Ascending aorta (tissue), 2 donors: ENCODE results near the gene SHISA9. TPM values are rescaled to one million over a fixed set of nuclear protein-coding genes. Genes with fewer than 3 reads are reported as not detected.

Experiments used
- DNase-seq, 2 donors: peaks; one replicate each; pipeline ENCODE4 v3.0.0-alpha.2; 2019; ENCODE audit warnings: low spot score in 2 of 2
- H3K27ac ChIP-seq, 2 donors: fragments of 200-600 bp; sonication (generic); one replicate each; pipeline ENCODE4 v1.5.1; 2016 to 2017; ENCODE audit warnings: mild to moderate bottlenecking in 1 of 2
- H3K27me3 ChIP-seq: fragments of 200-600 bp; sonication (generic); one replicate; pipeline ENCODE4 v1.5.1; 2017
- H3K36me3 ChIP-seq, 2 donors: fragments of 200-600 bp; sonication (generic); one replicate each; pipeline ENCODE4 v1.5.1; 2016
- H3K4me1 ChIP-seq, 2 donors: fragments of 200-600 bp; sonication (generic); one replicate each; pipeline ENCODE4 v1.5.1; 2016 to 2017; ENCODE audit warnings: mild to moderate bottlenecking in 1 of 2
- H3K4me3 ChIP-seq, 2 donors: fragments of 200-600 bp; sonication (generic); one replicate each; pipeline ENCODE4 v1.5.1; 2016 to 2017; ENCODE audit warnings: mild to moderate bottlenecking in 1 of 2
- H3K9me3 ChIP-seq, 2 donors: fragments of 200-600 bp; sonication (generic); one replicate each; pipeline ENCODE4 v1.5.1; 2016
- intact Hi-C: fragments of 100-400 bp; cut with DNase I; formaldehyde crosslinking; loops from one replicate; pipeline ENCODE4 v1.15.1; 2023
- total RNA-seq: library from RNA; depleted of rRNA; stranded (reverse); fragments of >200 nt; gene quantifications from one replicate; pipeline ENCODE4 v1.1.0, GENCODE V29; 2016
- TF ChIP-seq, protein P1 (sequence below), 3 experiments: fragments of 200-600 bp in 2 of 3; fragments of 450-650 bp in 1 of 3; sonication (generic) in 2 of 3; IDR thresholded peaks; one replicate each; pipeline ENCODE4 v1.5.1; 2016 to 2019; ENCODE audit warnings: antibody characterized with exemption in 3 of 3, mild to moderate bottlenecking in 1 of 3, moderate library complexity in 1 of 3

Gene SHISA9
- total RNA-seq, 1 donor from 2014 or later, result 8.9 TPM

DNA sequence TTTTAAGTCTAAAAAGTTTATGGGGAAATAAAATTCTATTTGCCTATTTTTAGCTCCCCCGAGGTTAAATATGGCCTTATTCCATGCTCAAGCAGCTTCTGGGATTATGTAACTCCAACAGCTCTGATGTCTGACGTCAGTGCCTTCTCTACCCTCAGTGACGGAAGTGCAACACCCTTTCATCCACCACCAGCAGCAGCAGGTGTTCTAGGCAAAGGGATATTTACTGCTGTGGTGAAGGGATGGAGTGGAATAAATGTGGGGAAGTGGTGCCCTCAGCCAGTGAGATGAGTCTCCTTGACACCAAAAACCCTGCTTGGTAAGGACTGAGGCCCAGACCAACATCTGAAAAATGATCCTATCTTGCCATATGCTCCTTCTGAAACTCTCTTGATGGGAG, 247.4 kb downstream of the SHISA9 start:
- TF ChIP-seq, protein P1, sequence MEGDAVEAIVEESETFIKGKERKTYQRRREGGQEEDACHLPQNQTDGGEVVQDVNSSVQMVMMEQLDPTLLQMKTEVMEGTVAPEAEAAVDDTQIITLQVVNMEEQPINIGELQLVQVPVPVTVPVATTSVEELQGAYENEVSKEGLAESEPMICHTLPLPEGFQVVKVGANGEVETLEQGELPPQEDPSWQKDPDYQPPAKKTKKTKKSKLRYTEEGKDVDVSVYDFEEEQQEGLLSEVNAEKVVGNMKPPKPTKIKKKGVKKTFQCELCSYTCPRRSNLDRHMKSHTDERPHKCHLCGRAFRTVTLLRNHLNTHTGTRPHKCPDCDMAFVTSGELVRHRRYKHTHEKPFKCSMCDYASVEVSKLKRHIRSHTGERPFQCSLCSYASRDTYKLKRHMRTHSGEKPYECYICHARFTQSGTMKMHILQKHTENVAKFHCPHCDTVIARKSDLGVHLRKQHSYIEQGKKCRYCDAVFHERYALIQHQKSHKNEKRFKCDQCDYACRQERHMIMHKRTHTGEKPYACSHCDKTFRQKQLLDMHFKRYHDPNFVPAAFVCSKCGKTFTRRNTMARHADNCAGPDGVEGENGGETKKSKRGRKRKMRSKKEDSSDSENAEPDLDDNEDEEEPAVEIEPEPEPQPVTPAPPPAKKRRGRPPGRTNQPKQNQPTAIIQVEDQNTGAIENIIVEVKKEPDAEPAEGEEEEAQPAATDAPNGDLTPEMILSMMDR (IDR thresholded peaks at IDR 0.05), result no peak
- no peak overlapping the region for H3K27ac ChIP-seq
- intact Hi-C loops, result no loop called here

DNA sequence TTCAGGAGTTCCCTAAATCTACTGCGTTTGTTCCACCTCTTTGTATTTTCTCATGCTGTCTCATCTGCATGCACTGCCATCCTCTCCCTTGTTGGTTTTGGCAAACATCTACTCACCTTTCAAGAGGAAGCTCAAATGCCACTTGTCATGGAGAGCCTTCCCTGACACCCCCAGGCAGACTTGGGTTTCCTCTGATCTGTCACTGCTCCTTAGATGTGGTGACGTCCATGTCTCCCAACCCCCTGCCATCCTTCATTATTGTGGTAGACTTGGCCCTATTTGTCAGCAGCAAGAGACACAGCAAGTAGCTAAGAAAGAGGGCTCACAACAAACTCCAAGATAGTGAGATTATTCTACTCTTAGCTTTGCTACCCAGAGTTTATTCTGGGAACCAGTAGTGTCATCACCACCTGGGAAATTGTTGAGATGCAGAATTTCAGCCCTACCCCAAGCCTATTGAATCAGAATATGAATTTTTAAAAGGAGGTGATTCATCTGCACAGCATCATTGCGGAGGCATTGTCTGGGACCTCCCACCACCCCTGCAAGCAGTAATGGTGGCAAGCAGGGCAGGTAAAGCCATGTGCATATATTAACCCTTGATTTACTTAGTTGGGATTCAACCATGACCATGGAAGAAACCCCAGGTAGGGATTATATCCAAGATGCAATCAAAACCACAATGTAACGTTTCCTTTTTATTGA, 248.9 kb downstream of the SHISA9 start:
- no peak overlapping the region for H3K4me3 ChIP-seq
- intact Hi-C loops, result no loop called here
- no peaks in the 10 kb centered on the region for H3K27me3 ChIP-seq
- TF ChIP-seq, protein P1 (IDR thresholded peaks at IDR 0.05), result no peak
- H3K27ac ChIP-seq, result no peak overlapping the region
- no peaks in the 10 kb centered on the region for H3K36me3 ChIP-seq
- no peaks in the 10 kb centered on the region for H3K9me3 ChIP-seq
- H3K4me1 ChIP-seq, result no peaks in the 10 kb centered on the region
- no peak for DNase-seq

More for the DNA sequence above, 247.4 kb downstream of the SHISA9 start:
- Histone ChIP-seq H3K9me3 (no peaks in the 10 kb centered on the region), H3K4me3 (no peak overlapping the region), H3K36me3 (no peaks in the 10 kb centered on the region), H3K4me1 (no peaks in the 10 kb centered on the region), H3K27me3 (no peaks in the 10 kb centered on the region)
- no peak for DNase-seq

DNA sequence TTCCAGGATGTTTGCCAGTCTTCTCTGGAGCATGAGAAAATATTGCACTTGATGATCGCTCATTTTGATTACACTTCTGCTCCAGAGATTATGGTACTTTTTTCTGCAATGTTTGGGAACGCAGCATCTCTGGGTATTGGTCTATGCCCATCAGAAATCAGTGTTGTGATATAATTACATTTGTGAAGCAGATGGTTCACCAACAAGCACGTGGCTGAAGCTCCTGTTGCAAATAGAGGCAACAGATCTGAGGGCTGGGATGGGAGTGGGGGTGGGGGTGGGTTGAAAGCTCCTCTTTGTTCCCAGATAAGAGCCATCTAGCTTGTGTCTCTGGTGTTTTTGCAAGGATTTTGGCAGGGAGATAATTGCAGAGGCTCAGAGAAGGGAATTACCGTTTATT, 252.3 kb downstream of the SHISA9 start:
- Histone ChIP-seq H3K36me3 (no peaks in the 10 kb centered on the region), H3K27ac (no peak overlapping the region), H3K27me3 (no peaks in the 10 kb centered on the region), H3K4me3 (no peak overlapping the region), H3K9me3 (no peaks in the 10 kb centered on the region), H3K4me1 (no peaks in the 10 kb centered on the region)
- intact Hi-C loops, result no loop called here
- DNase-seq, result no peak
- TF ChIP-seq, protein P1 (IDR thresholded peaks at IDR 0.05), result no peak

DNA sequence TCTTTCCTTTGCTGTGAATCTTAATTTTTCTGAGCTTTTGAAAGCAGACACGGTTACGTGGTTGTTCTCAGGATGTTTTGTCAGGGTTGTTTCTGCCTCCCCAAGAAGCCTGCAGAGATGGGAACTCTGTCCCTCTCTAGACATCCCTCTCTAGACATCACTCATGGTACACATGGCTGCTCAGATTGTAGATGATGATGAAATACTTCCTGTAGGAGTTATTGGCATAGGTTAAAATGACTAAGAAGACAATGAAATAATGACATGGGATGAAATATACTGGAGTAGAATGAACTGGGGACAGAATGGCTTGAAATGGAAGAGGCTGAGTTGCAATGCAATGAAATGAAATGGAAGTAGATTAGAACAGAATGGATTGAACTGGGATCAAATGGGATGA, 253.4 kb downstream of the SHISA9 start:
- no peak overlapping the region for H3K27ac ChIP-seq
- TF ChIP-seq, protein P1 (IDR thresholded peaks at IDR 0.05), result no peak

DNA sequence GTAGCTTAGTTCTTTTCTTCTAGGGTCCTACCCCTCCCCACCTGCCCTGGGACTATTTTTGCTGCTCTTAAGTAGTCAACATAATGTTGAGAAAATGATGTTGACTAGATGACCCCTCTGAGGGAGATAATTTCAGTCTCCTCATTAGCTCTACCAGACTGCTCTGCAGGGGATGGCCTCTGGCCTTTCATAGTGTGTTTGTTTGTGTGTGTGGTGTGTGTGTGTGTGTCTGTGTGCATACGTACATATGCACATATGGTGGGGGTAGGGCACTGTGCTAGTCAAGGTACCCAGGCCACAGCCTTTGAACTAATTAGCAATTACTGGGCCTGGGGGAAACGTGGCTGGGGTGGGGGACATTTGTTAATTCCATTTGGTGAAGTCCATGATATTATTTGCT, 254.0 kb downstream of the SHISA9 start:
- TF ChIP-seq, protein P1 (IDR thresholded peaks at IDR 0.05), result no peak
- H3K4me3 ChIP-seq, result no peak overlapping the region
- intact Hi-C loops, result no loop called here
- H3K27ac ChIP-seq, result no peak overlapping the region
- no peak for DNase-seq
- H3K4me1 ChIP-seq, result no peaks in the 10 kb centered on the region
- H3K36me3 ChIP-seq, result no peaks in the 10 kb centered on the region
- no peaks in the 10 kb centered on the region for H3K9me3 ChIP-seq
- no peaks in the 10 kb centered on the region for H3K27me3 ChIP-seq

More for the DNA sequence above, 253.4 kb downstream of the SHISA9 start:
- no peaks in the 10 kb centered on the region for H3K4me1 ChIP-seq
- no peaks in the 10 kb centered on the region for H3K36me3 ChIP-seq
- H3K27me3 ChIP-seq, result no peaks in the 10 kb centered on the region
- H3K9me3 ChIP-seq, result no peaks in the 10 kb centered on the region
- no peak for DNase-seq
- H3K4me3 ChIP-seq, result no peak overlapping the region
- intact Hi-C loops, result no loop called here
